Endothelial cell of umbilical vein (primary cell): Measurements from ENCODE around the gene SLC41A3.

Experiments used
- CTCF ChIP-seq, 2 donors: IDR thresholded peaks; 1 replicate in 1 of 2; 2 replicates in 1 of 2; pipeline ENCODE4 v1.5.1; 2011; ENCODE audit warnings: low read length in 2 of 2, mild to moderate bottlenecking in 2 of 2, moderate library complexity in 2 of 2, control low read depth in 1 of 2, inconsistent platforms in 1 of 2, low read depth in 1 of 2; ENCODE audit not compliant: insufficient read depth in 1 of 2; ENCODE audit errors: extremely low read depth in 1 of 2
- EZH2 ChIP-seq: IDR thresholded peaks from 2 replicates; pipeline ENCODE4 v1.6.1; 2012; ENCODE audit warnings: borderline replicate concordance, low read depth, mild to moderate bottlenecking, moderate library complexity, low read length, inconsistent platforms; ENCODE audit not compliant: severe bottlenecking
- FOS ChIP-seq: IDR thresholded peaks from 2 replicates; pipeline ENCODE4 v1.6.1; 2011; ENCODE audit warnings: mild to moderate bottlenecking, low read length, moderate library complexity, borderline replicate concordance; ENCODE audit not compliant: insufficient read depth
- JUN ChIP-seq: IDR thresholded peaks from 2 replicates; pipeline ENCODE4 v1.6.1; 2011; ENCODE audit warnings: borderline replicate concordance, low read depth; ENCODE audit not compliant: insufficient read length, insufficient read depth
- MAX ChIP-seq: IDR thresholded peaks from 2 replicates; pipeline ENCODE4 v1.6.1; 2011; ENCODE audit not compliant: insufficient read depth, insufficient read length
- POLR2A ChIP-seq: IDR thresholded peaks from 2 replicates; pipeline ENCODE4 v1.6.1; 2012; ENCODE audit warnings: low read depth, mild to moderate bottlenecking, control low read depth, low read length
- POLR2AphosphoS5 ChIP-seq: IDR thresholded peaks from 2 replicates; pipeline ENCODE4 v1.6.1; 2012; ENCODE audit warnings: low read depth, mild to moderate bottlenecking, control low read depth, low read length, moderate library complexity; ENCODE audit not compliant: insufficient read depth

- TF ChIP-seq CTCF (IDR thresholded peaks at IDR 0.05; ENCODE audit: extremely low read depth in 1 of 2, insufficient read depth in 1 of 2, low read depth in 1 of 2, low read length in 2 of 2) (peak in 1 of 2 donors; percentile 9), EZH2 (no peak), JUN (no peak), POLR2AphosphoS5 (no peak), MAX (no peak), POLR2A (no peak), FOS (no peak)
These were observed 19.4 kb upstream of the SLC41A3 start for GRCh38 chr3:126103121-126104027.
